Stimulated activated CD8-positive, alpha-beta memory T cell treated with anti-CD3 and anti-CD28 coated beads, Interleukin-4, amount 100 ng/mL, for 24 hours (primary cell): ENCODE results near the gene CHTOP.
"Not testable (repeated sequence)": the region's sequence is repeated elsewhere in the genome, so short reads cannot be mapped to it uniquely, and the experiment has no call there.

Source experiments
- DNase-seq: peaks from one replicate; pipeline ENCODE4 v3.0.0-alpha.2; 2020; ENCODE audit warnings: low read depth

CHTOP gene

DNA sequence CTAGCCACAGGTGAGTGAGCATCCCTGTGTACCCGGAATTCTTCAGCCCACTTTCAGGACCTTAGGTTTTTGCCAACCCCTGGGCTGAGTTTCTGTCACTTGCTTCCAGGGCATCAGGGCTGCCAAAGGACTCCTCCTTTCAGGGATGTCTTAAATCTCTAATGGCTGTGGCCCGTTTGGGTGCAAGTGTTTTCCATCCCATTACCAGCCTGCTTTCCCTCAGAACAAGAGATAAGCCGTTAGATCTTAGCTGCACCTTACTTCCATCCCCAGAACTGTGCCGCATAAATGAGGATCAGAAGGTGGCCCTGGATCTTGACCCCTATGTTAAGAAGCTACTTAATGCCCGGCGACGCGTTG lies 25.3 kb downstream of the CHTOP start:
- no peak for DNase-seq

DNA sequence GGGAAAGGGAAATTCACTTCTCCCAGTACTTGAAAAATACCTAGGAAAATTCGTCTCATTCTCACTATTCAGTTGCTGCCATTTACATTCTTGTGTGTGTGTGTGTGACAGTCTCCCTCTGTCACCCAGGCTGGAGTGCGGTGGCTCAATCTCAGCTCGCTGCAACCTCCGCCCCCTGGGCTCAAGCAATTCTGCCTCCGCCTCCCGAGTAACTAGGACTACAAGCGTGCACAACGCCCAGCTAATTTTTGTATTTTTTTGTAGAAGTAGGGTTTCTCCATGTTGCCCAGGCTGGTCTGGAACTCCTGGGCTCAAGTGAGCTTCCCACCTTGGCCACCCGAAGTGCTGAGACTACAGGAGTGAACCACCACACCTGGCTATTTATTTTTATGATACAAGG lies 25.8 kb downstream of the CHTOP start:
- no peak for DNase-seq

DNA sequence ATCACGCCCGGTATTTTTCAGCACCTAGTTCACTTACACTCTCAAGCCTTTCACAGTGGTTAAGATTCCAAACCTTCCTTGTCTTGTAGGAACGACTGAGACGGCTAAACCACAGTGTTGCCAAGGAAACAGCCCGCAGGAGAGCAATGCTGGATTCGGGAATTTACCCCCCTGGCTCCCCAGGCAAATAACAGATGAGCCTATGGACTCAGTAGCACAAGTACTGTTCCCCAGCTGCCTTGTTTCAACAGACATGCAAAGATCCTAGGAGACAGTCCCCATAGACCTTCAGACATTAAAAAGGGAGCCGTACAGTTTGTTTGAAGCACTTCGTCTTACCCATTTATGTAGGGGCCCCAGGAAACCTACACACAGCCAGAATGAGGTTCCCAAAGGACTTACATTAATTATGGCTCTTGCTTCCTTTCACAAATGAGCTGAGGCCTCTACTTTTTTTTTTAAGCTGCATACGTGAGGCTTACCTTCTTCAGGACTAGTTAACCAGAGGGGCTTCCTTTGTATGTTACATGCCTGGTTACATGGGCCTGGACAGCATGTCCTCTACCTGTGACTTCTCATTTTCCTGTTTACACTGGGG lies 27.3 kb downstream of the CHTOP start:
- no peak for DNase-seq

DNA sequence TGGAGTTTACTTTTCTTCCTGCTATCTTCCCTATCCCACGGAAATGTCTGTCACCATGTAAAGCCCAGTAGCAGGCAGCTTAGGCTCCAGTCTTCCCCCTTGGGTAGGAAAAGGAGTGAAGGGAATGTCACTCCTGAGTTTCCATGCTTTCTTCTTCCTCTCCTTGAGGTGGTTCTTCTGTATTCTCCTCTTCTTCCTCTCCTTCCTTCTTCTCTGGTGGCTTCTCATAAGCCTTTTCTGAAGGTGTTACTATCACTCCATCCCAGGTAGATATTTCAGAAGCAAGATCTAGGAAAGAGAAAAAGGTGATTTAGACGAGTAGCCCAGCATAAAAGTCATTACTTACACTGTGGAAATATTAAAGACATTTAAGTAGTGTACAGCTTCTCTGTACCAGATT lies 28.4 kb downstream of the CHTOP start:
- DNase-seq = no peak

DNA sequence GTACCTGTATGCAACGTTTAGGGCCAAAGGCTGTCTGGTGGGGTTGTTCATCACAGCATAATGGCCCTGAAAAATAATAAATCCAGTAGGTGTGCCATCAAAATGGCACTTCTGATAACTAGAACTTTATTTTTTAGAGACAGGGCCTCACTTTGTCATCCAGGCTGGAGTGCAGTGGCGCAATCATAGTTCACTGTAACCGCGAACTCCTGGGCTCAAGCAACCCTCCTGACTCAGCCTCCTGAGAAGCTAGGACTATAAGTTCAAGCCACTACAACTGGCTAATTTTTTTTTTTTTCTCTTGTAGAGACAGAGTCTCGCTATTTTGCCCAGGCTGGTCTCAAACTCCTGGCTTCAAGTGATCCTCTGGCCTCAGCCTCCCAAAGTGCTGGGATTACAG lies 29.3 kb downstream of the CHTOP start:
- DNase-seq = no peak

DNA sequence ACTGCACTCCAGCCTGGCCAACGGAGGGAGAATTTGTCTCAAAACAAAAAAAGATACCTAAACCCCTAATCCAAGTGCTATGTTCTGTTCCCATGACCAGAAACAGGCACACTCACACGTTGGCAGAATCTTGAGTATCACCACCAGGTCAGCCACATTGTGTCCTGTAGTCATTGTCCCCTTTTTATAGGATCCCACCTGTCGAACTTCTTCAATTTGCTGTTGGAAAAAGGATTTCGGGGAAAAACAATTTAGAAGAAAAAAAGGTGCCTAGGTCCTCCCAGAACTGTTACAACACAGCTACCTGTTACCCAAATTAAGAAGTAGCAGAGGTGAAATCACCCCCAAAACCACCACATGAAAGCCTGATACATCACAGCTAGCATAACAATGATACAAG lies 33.6 kb downstream of the CHTOP start:
- DNase-seq = no peak

DNA sequence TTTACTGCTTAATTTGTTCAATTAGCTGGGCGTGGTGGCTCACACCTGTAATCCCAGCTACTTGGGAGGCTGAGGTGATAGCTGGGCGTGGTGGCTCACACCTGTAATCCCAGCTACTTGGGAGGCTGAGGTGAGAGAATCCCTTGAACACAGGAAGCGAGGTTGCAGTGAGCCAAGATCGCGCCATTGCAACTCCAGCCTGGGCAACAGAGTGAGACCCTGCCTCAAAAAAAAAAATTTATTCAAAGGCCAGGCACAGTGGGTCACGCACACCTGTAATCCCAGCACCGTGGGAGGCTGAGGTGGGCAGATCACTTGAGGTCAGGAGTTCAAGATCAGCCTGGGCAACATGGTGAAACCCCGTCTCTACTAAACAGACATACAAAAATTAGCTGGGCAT lies 34.8 kb downstream of the CHTOP start:
- not testable (repeated sequence) for DNase-seq

DNA sequence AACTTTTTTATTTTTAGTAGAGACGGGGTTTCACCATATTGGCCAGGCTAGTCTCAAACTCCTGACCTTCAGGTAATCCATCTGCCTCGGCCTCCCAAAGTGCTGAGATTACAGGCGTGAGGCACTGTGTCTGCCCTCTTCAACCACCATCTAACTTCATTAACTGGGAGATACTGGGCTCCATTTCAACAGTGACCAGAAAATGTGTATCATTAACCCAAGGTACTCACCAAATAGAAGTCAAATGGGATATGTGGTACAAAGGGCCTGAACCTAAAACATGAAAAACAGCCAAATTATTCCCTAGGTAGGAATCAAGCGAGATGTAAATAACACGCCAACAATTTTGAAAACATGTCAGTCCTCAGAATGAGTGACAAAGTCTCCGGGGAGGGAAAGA lies 35.7 kb downstream of the CHTOP start:
- no peak for DNase-seq

DNA sequence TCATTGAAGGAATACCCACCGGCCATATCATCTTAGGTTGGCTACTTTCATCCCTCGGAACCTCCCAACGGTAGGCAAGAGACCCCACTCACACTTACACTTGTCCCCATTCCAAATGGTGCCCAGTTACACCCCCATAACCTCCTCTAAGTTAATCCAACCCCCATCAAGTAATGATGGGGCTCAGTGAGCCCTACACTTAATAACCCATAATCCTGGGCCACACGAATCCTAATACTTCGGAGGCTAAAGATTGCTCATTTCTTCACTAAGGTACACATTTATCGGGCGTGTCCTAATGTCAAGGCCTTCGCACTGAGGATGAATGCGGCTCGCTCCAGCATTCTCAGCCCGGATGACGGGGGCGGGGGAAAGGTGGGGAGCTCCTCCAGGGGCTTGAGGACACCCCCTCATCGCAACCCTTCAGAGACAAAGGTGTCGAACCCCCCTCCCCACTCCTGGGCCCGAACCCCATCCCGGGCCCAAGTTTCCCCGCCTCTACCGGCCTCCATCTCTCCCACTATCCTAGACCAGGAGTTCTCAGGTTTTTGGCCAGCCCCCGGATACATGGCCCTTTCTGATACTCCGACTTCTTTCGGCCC lies 36.5 kb downstream of the CHTOP start:
- DNase-seq = no peak

DNA sequence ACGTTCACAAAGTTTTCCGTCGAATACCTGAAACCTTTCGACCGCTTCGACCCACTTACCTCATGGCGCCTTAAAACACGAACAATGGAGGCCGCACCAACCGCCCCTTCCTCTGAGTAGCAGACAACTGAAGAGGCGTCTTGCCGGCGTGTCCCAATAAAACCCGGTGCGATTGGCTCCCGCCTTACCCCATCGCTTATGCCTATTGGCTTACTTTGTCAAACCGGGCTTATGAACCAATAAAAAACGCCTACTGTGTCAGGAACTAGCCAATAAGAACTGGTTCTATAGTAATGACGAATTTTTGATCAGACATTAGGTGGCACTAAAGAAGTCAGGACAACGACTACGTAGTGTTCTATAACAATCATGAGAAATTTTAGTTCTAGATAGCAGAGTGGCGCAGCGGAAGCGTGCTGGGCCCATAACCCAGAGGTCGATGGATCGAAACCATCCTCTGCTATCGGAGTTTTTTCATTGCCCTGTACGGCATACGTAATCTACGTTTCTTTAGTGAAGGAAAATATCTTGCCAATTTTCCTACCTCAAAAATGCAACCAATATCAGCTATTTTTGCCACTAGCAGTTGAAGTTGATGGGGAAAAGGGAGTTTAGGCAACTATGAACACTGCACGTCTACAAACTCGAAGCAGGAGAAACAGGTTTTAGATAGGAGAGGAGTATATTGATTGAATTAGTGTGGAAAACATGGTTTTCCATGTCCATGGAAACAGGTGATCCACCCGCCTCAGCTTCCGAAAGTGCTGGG lies 37.2 kb downstream of the CHTOP start, which contains the start of gene ILF2:
Gene ILF2, minus strand, starts transcription at position 135 of the 769 bp plus-strand sequence. Its CDS starts 71 bp downstream, at position 64.
- peak; percentile 90 for DNase-seq

DNA sequence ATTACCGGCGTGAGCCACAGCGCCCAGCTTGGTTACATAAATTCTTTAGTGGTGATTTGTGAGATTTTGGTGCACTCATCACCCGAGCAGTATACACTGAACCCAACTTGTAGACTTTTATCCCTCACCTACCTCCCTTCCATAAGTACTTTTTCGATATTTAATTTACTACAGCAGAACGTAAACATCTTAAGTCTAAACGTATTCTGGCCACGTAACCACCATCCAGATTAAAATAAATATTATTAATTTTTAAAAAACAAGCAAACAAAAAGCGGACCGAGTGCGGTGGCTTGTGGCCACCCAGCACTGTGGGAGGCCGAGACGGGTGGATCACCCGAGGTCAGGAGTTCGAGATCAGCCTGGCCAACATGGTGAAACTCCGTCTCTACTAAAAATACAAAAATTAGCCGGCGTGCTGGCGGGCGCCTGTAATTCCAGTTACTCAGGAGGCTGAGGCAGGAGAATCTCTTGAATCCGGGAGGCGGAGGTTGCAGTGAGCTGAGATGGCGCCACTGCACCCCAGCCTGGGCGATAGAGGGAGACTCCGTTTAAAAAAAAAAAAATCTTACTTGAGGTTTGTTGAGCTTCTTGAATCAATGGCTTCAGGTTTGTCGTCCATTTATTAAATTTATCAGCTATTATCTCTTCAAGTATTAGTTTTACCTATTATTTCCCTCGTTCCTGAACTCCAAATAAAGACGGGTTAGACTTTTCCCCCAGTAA lies 37.9 kb downstream of the CHTOP start:
- DNase-seq = peak; percentile 27

DNA sequence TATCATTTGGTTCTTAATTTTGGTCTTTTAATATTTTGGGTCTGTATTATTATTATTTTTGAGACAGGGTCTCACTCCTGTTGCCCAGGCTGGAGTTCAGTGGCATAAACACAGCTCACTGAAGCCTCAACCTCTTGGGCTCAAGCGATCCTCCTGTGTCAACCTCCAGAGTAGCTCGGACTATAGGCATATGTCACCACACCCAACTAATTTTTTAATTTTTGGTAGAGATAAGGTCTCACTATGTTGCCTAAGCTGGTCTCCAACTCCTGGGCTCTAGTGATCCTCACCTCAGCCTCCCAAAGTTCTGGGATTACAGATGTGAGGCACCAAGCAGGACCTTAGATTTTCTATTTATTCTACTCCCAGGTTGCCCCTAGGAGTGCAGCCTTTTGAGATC lies 39.6 kb downstream of the CHTOP start:
- DNase-seq = no peak

DNA sequence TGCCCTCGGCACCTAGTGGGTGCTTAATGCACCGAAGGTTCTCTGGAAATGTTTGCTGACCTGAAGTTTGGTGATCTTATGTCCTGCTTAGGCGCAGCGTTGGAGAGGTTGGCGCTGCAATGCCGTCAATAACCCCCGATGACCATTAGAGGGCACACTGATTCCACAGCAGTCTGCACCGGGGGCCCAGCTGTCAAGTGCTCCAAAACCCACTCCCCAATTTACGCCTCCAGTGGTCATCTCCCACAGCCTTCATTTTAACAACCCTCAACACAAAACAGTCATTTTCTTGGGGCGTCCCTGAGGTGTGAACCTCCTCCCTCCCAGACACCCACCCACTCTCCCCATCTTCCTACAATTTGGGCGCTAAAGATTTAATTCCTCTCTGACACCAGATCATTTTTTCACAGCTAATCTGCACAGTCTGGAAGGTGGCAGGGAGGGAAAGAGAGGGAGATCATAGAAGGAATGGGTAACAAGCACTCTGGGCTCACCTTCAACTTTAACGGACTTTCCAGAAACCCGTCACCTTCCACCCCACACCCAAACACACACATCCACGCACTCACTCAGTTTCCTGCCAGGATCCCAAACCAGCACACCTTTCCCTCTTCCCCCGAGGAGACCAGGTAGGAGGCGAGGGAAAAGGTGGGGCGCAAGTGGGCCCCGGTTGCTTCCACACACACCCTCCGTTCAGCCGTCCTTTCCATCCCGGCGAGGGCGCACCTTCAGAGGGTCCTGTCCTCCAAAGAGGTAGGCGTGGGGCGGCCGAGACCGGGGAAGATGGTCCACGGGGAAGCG lies 44.1 kb downstream of the CHTOP start:
- DNase-seq = peak; percentile 29

DNA sequence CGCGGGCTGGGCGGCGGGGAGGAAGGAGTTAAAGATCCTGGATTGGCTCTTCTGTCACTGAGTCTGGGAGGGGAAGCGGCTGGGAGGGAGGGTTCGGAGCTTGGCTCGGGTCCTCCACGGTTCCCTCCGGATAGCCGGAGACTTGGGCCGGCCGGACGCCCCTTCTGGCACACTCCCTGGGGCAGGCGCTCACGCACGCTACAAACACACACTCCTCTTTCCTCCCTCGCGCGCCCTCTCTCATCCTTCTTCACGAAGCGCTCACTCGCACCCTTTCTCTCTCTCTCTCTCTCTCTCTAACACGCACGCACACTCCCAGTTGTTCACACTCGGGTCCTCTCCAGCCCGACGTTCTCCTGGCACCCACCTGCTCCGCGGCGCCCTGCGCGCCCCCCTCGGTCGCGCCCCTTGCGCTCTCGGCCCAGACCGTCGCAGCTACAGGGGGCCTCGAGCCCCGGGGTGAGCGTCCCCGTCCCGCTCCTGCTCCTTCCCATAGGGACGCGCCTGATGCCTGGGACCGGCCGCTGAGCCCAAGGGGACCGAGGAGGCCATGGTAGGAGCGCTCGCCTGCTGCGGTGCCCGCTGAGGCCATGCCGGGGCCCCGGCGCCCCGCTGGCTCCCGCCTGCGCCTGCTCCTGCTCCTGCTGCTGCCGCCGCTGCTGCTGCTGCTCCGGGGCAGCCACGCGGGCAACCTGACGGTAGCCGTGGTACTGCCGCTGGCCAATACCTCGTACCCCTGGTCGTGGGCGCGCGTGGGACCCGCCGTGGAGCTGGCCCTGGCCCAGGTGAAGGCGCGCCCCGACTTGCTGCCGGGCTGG lies 44.9 kb downstream of the CHTOP start, which contains the start of gene NPR1:
Gene NPR1, plus strand, starts transcription at position 170 of the 818 bp plus-strand sequence. Its CDS starts 421 bp downstream, at position 591.
- DNase-seq = no peak

DNA sequence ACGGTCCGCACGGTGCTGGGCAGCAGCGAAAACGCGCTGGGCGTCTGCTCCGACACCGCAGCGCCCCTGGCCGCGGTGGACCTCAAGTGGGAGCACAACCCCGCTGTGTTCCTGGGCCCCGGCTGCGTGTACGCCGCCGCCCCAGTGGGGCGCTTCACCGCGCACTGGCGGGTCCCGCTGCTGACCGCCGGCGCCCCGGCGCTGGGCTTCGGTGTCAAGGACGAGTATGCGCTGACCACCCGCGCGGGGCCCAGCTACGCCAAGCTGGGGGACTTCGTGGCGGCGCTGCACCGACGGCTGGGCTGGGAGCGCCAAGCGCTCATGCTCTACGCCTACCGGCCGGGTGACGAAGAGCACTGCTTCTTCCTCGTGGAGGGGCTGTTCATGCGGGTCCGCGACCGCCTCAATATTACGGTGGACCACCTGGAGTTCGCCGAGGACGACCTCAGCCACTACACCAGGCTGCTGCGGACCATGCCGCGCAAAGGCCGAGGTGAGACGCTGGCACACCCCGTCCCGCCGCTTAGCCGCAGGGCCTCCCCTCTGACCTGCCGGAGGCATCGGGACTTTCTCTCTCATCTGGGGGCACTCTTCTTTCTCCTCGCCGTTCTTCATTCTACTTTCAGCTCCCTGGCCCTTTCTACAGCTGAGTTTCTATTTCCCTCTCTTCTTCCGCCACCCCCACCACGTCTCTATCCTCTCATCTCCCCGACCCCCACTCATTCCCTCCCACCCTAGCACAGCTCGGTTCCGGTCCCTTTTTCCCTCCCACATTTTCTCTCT lies 45.7 kb downstream of the CHTOP start:
- DNase-seq = no peak

DNA sequence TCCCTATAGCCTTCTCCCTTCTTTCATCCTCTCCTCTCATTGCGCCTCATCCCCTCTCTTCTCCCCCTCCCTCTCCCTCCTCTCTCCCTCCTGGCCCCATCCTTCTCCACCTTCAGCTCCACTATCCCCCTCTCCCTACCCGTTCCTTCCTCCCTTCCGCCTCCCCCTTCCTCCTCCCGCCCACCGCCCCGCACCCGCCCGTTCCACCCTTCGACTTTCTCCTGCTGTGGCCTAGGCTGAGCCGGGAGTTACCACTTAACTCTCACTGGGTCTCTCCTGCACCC lies 46.2 kb downstream of the CHTOP start:
- no peak for DNase-seq

DNA sequence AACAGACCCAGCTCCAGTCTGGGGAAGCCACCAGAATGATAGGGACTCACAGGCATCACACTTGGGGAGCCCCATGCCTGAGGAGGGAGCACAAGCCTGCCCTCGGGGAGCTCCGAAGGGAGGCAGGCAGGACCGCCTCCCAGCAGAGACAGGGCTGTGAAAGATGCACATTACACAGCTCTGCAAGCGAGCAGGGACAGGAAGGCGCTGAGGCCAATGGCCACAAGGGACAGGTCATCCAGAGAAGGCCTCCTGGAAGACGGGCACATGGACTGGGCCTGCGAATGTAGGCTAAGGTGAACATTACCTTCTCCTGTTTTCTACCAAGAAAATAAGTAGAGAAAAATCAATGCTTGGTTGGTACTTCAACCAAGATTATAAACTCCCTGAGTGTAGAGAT lies 48.9 kb downstream of the CHTOP start:
- DNase-seq = no peak

DNA sequence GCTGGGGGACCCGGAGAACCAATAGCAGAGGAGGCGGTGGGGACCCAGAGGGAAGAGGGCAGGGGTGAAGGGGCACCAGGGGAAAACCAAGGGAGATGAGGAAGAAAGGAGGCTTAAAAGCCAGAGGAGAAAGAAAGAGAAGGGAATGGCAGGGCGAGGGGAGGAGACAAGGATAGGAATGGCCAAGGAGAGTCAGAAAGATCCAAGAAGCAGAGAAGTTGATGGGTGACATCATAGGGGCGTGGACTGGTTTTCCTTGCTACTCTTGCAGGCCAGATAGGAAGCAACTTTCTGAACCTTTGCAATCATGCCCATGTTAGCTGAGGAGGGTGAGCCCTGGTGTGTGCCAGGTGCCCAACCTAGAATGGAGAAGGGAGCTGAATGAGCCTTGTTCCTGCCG lies 50.0 kb downstream of the CHTOP start:
- DNase-seq = no peak

DNA sequence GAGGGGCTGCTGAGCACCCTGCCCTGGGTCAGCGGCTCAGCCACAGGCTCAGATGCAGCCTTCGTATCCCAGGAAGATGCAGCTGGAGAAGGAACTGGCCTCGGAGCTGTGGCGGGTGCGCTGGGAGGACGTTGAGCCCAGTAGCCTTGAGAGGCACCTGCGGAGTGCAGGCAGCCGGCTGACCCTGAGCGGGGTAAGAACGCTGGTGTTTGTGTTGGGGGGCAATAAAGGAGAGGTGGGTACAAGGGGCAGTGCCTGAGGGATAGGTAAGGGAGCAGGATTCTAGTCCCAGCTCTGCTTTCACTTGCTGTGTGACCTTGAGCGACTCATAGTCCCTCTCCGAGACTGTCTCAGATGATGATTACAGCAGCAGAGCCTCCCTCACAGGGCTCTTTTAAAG lies 51.0 kb downstream of the CHTOP start:
- no peak for DNase-seq

DNA sequence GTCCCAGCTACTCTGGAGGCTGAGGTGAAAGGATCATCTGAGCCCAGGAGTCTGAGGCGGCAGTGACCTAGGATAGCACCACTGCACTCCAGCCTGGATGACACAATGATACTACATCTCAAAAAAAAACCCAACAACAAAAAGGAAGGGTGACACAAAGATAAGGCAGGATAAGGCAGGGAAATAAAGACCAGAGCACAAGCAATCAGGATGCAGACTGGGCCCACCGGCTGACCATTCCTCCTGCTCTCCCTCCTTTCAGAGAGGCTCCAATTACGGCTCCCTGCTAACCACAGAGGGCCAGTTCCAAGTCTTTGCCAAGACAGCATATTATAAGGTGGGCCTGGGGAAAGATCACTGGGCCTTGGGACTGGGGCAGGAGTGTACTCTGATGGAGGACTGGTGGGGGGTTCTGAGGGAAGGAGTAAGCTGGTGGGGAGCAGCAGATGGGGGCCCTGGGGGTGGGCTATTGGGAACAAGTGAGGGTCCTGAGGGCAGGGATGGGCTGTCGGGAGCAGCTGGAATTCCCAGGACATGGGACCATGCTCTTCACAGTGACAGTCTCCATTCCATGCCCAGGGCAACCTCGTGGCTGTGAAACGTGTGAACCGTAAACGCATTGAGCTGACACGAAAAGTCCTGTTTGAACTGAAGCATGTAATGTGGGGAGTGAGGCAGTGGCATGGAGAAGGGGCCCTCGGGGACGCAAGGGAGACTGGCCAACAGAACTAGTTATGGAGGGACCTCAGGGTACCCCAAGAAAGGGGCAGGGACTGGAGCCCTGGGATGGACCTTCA lies 51.9 kb downstream of the CHTOP start:
- DNase-seq = no peak
